PFSK-1 (cell line): ENCODE measurements around the gene LTA4H.

Experiments
- FOXP2 ChIP-seq: optimal IDR thresholded peaks from 2 replicates; pipeline ENCODE3; 2011; ENCODE audit warnings: borderline replicate concordance, control low read depth, inconsistent platforms; ENCODE audit not compliant: insufficient read depth; ENCODE audit errors: extremely low read length, extremely low read depth
- POLR2AphosphoS5 ChIP-seq: IDR thresholded peaks from 2 replicates; pipeline ENCODE4 v1.6.1; 2012; ENCODE audit warnings: low read depth, mild to moderate bottlenecking, control low read depth, low read length, moderate library complexity
- REST ChIP-seq, 2 experiments: IDR thresholded peaks; 2 replicates each; pipeline versions ENCODE4 v1.6.1 to v1.8.0; 2011 to 2012; ENCODE audit warnings: low read depth in 2 of 2, low read length in 2 of 2, control low read depth in 1 of 2, inconsistent platforms in 1 of 2, mild to moderate bottlenecking in 1 of 2, moderate library complexity in 1 of 2; ENCODE audit not compliant: insufficient read depth in 1 of 2
- SIN3A ChIP-seq: IDR thresholded peaks from 2 replicates; pipeline ENCODE4 v1.6.1; 2012; ENCODE audit warnings: mild to moderate bottlenecking, low read length, moderate library complexity, borderline replicate concordance; ENCODE audit not compliant: insufficient read depth
- TAF1 ChIP-seq: IDR thresholded peaks from 2 replicates; pipeline ENCODE4 v1.6.1; 2012; ENCODE audit warnings: low read length, control low read depth, borderline replicate concordance; ENCODE audit not compliant: insufficient read depth

DNA sequence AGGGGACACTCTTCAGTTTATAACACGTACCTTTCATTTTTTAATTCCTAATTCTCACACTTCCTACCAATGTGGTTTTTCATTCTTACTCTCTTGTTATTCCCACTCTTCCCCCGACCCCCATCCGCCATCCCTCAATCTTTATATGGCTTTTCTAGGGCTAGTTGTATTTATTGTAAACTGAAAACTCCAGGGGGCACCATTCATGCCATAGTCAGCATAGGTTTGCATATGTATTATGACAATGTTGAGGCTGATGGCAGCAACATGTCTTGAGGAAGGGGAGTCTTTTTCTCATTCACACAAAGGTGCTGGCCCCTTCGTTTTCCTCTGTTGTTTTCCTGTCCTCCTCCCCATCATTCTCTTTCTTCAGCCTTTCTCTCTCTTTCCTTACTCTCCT, 27.7 kb upstream of the LTA4H start:
- TF ChIP-seq TAF1 = no peak
- TF ChIP-seq POLR2AphosphoS5 = no peak
- no peak for TF ChIP-seq SIN3A
- TF ChIP-seq REST (IDR thresholded peaks at IDR 0.05; ENCODE audit: insufficient read depth in 1 of 2, low read depth in 2 of 2, low read length in 2 of 2) = no peak
- TF ChIP-seq FOXP2 = no peak
